ENCODE data around the gene RAET1E.
"Not testable (repeated sequence)": the region's sequence is repeated elsewhere in the genome, so short reads cannot be mapped to it uniquely, and the experiment has no call there.

The RAET1E gene

DNA sequence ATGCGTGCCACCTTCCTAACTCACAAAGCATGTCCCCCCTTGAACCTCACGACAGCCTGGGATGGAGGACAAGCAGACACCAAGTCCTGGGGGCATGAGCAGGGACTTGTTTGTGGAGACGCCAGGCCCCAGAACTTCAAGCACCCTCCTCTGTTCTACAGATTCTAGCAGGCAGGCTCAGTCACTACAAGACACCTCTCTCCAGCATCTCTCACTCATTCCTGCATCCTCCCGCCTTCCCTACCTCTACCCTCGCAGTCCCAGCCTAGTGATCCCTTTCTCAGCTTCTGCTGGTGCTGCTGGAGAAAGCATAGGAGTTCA lies 37.4 kb downstream of the RAET1E start:
- DNase-seq: no peak

DNA sequence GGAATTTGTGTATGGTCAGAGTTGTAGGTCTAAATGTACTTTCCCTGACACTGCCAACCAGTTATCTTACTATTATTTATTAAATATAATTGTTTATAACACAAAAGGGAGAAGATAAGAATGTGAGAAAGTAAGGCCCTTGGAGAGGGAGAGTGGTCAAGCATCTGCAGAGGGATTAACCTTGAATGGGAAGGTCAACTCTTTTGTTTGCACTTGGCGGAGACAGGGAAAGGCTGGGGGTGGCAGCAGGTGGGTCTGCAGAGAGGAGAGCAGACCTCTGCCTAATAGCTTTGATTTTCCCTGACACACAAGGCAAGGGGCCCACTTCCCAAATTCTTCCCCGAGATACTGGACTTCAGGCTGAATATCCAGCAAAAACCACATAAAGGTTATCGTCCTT lies 38.0 kb downstream of the RAET1E start:
- DNase-seq: no peak

DNA sequence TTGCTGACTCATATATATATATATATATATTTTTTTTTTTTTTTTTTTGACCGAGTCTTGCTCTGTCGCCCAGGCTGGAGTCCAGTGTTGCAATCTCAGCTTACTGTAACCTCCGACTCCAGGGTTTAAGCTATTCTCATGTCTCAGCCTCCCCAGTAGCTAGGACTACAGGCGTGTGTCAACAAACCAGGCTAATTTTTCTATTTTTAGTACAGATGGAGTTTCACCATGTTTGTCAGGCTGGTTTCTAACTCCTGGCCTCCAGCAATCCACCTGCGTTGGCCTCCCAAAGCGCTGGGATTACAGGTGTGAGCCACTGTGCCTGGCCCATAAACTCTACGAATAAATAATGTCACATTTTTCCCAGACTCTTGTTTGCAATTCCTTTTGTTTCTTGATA lies 38.5 kb downstream of the RAET1E start:
- no peak for DNase-seq

DNA sequence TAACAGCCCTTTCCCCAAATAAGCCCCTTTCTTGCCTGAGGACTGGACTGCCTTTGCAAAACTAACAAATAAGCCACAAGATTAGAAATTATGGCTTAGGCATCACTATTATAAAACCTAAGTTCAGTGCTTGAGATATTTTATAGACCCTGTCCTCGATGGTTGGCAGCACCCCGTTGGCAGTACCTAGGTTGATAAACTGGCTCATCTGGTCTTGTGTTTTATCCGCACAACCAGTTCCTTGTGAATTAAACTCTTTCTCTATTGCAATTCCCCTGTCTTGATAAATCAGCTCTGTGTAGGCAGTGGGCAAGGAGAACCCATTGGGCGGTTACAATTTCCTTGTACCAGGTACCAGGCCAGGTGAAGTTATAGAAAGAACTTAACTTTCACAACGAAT lies 40.4 kb downstream of the RAET1E start:
- no peak for DNase-seq

DNA sequence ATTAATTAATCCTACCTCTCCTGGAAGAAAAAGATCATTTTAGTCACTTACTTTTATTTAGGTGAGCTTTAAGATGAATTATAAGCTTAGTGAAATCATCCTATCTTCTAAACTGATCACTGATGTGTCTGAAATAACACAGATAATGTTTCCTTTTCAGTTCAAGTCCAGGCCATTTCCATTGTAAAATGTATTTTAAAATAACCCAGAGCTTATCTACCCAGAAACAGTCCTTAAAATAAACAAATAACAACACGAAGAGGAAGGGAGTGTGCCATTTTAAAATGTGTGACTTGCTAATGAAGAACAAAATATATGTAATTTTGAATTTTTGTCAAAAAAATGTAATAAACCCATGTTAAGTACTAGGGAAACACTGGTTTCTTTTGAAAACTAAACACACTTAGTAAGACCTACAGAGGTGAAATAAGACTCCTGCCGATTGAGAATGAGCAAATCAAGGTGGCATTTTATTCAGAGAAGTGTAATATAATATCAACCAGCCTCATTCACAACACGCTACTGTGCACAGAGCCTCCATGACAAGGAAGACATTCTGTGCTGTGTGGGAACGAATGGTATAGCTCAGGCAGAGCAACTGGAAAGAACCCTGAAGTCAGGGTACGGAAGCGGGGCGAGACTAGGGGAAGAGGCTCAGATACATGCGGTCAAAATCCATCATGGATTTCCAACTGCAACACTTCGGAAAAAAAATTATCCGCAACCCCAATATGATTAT lies 41.5 kb downstream of the RAET1E start:
- no peak for DNase-seq

DNA sequence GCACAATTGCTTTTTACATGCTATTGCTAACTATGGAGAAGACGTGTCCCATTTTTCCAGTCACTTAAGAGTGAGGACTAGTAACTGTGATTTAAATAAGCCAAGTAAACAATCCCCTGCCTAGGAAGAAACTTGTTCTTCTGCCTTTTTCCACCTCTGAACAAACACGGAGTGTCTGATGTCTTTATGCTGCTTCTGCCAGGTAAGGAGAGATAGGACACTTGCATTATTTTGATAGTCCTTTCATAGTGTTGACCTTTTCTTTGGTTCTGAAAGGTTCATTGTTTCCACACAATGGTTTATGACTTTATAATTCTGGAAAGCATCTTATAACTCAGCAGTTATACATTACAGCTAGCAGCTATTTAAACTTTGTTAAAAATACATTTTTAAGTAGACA lies 42.2 kb downstream of the RAET1E start:
- no peak for DNase-seq

DNA sequence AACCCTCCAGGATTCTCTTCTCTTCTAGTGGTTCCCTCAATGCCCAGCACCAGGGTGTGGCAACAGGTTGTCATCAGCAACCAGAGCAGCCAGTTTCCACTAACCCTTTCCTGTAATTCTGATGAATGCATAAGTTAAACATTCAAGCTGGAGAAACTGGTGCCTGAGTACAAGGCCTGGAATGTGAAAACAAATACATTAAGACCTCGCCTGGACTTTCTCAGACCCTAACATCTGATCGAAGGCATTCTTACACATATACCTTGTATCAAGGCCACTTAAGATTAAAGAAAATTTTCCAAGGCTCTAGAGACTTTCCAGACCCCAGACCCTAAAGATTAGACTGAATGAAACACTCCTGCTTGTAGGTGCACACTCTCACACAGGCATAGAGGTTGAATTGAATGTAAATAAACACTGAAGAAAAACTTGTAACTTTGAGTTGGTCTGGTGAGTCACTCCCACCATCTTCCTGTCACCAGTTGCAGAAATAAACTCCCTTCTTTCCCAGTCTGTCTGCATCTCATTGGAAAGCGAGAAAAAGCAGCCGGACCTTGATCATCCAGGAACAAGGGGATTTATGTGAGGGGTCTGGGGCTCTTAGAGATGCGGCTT lies 42.8 kb downstream of the RAET1E start:
- DNase-seq: no peak

DNA sequence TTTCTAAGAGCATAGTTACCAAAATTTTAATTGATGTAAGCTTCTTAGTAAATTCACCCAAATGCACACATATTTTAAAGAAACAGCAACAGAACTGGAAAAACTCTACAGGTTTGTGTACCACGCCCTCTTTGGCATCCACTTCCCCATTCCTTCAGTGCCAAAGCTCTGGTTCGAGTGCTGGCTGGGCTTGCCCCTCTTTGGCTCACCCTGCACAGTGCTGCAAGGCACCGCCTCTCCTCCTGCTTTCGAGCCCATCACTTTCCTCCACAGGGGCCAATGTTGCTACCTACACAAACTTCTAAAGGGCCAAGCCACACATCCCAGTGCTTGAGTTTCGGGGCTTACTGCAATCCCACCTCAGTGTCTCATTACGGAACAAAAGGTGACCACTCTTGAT lies 43.4 kb downstream of the RAET1E start:
- DNase-seq: no peak

DNA sequence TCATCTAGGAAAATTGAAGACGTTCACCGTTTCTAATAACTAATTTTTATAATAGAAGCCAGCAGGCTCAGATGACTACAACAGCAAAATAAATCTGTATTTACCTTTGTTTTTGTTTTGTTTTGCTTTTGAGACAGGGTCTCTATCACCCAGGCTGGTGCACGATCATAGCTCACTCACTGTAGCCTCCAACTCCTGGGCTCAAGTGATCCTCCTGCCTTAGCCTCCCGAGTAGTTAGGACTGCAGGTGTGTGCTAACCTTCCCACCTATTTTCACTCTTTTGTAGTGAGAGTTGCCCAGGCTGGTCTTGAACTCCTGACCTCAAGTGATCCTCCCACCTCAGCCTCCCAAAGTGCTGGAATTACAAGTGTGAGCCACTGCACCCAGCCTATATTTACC lies 43.9 kb downstream of the RAET1E start:
- DNase-seq: not testable (repeated sequence)

DNA sequence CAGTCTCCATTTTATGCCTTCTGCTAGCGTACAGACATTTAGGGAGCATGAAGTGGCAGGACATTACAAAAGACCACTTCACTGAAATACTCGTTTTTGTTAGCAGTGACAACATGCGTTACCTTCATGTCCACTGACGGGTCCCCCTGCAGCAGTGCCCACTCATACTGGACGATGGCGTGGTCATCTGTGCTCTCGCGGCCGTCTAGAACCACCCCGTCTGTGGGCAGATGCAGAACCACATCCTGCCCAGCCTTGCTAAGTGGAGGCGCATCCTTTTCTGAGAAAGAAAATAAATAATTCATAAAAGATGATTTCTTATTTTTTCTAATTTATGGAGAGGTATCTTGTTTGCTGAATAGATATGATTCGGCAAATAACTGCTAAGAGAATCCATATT lies 45.0 kb downstream of the RAET1E start:
- no peak for DNase-seq

DNA sequence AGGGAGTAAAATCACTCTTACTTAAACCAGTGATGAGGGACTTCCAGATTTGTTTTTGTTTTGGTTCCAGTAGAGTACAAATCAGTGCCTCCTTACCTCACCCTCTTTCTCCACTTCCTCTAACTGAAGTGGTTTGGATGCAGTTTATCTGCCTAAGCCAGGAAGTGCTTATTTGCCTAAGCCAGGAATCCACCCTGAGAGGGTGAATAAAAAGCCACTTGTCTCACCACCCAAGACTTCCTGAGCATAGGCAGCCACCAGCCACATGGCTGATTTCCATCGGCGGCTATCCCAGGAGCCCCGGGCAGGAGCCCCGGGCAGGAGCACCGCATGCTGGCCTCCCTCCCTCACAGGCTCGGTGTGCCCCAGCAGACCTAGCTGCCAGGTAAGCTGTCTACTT lies 45.7 kb downstream of the RAET1E start:
- no peak for DNase-seq

DNA sequence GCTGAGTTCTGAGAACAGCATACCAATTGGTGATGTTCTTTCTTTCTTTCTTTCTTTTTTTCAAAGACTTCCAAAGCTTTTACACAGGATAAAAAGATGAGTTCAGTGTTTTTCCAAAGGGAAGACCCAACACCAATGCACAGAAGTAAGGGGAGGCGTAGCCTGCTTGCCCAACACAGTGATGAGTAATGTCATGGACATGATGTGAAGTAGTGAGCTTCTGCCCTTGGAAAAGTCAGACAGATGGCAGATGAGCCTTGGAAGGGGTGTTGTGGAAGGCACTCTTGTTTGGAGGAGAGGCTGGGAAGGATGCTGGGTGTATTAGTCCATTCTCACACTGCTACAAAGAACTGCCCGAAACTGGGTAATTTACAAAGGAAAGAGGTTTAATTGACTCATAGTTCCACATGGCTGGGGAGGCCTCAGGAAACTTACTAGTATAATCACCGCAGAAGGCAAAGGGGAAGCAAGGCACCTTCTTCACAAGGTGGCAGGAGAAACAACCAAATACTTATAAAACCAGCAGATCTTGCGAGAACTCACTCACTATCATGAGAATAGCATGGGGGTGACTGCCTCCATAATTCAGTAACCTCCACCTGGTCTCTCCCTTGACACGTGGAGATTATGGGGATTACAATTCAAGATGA lies 46.3 kb downstream of the RAET1E start:
- DNase-seq: no peak

DNA sequence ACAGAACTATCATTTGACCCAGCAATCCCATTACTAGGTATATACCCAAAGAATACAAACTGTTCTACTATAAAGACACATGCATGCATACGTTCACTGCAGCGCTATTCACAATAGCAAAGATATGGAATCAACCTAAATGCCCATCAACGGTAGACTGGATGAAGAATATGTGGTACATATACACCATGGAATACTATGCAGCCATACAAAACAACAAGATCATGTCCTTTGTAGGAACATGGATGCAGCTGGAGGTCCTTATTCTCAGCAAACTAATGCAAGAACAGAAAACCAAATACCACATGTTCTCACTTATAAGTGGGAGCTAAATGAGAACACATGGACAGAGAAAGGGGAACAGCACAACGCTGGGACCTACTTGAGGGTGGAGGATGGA lies 49.6 kb downstream of the RAET1E start:
- DNase-seq: not testable (repeated sequence)
